DOHH2 (cell line): ENCODE results near the gene RAPGEF1.

Source experiments
- H3F3A ChIP-seq: fragments of 200-600 bp; sonication (generic), shearing (Covaris generic); 2 replicates; pipeline ENCODE4 v1.6.0; 2016; ENCODE audit warnings: antibody characterized with exemption, mild to moderate bottlenecking; ENCODE audit not compliant: control insufficient read depth, insufficient read depth
- H3K27ac ChIP-seq: fragments of 200-600 bp; sonication (generic); 2 replicates; pipeline ENCODE4 v1.5.1; 2014; ENCODE audit warnings: low read depth, mild to moderate bottlenecking, low read length, moderate library complexity
- H3K27me3 ChIP-seq: fragments of 200-600 bp; sonication (generic); 2 replicates; pipeline ENCODE4 v1.6.1; 2014; ENCODE audit warnings: mild to moderate bottlenecking, low read length, mixed read lengths; ENCODE audit not compliant: control insufficient read depth
- H3K36me3 ChIP-seq: fragments of 200-600 bp; sonication (generic); 2 replicates; pipeline ENCODE4 v1.6.1; 2014; ENCODE audit warnings: mild to moderate bottlenecking, low read length, moderate library complexity, mixed read lengths; ENCODE audit not compliant: control insufficient read depth
- H3K4me1 ChIP-seq: fragments of 200-600 bp; sonication (generic); 2 replicates; pipeline ENCODE4 v1.6.1; 2014; ENCODE audit warnings: mild to moderate bottlenecking, low read length, mixed read lengths; ENCODE audit not compliant: control insufficient read depth
- H3K4me2 ChIP-seq: fragments of 200-600 bp; sonication (generic); 2 replicates; pipeline ENCODE4 v1.6.0; 2014; ENCODE audit warnings: mild to moderate bottlenecking, low read length, moderate library complexity
- H3K4me3 ChIP-seq: fragments of 200-600 bp; sonication (generic); 2 replicates; pipeline ENCODE4 v1.5.1; 2014; ENCODE audit warnings: mild to moderate bottlenecking, low read length, mixed read lengths
- H3K79me2 ChIP-seq: fragments of 200-600 bp; sonication (generic); 2 replicates; pipeline ENCODE4 v1.6.1; 2014; ENCODE audit warnings: mild to moderate bottlenecking, low read length, mixed read lengths; ENCODE audit not compliant: control insufficient read depth
- H3K9me2 ChIP-seq: fragments of 200-600 bp; sonication (generic); replicated peaks from 2 replicates; pipeline ENCODE4 v1.6.1; 2014; ENCODE audit warnings: mild to moderate bottlenecking, low read length, mixed read lengths; ENCODE audit not compliant: control insufficient read depth
- H3K9me3 ChIP-seq: fragments of 200-600 bp; sonication (generic); 2 replicates; pipeline ENCODE4 v1.6.1; 2014; ENCODE audit warnings: antibody characterized with exemption, low read length, mixed read lengths; ENCODE audit not compliant: control insufficient read depth, insufficient read depth
- H4K20me1 ChIP-seq: fragments of 200-600 bp; sonication (generic); 2 replicates; pipeline ENCODE4 v1.6.0; 2014; ENCODE audit warnings: low read depth, mild to moderate bottlenecking, antibody characterized with exemption, low read length, moderate library complexity; ENCODE audit not compliant: control insufficient read depth, insufficient read depth
- CTCF ChIP-seq: fragments of 200-600 bp; sonication (generic); IDR thresholded peaks from one replicate; pipeline ENCODE4 v1.5.1; 2014; ENCODE audit warnings: antibody characterized with exemption, mild to moderate bottlenecking, low read depth, low read length; ENCODE audit not compliant: poor library complexity, severe bottlenecking
- EZH2phosphoT487 ChIP-seq: fragments of 200-600 bp; sonication (generic); IDR thresholded peaks from 2 replicates; pipeline ENCODE4 v1.6.1; 2017; ENCODE audit warnings: borderline replicate concordance, mild to moderate bottlenecking, antibody characterized with exemption, low read length, moderate library complexity, mixed read lengths

RAPGEF1 gene

GRCh38 chr9:131668057-131668438, 71.8 kb downstream of the RAPGEF1 start:
- Histone ChIP-seq H3K79me2 (peaks cover 99% of the 10 kb centered on the region), H3K4me3 (peak overlapping the region; percentile 56), H3K4me1 (peaks cover 95% of the 10 kb centered on the region), H3F3A (peaks cover 14% of the 10 kb centered on the region), H3K27ac (peak overlapping the region; percentile 80), H3K36me3 (peaks cover 47% of the 10 kb centered on the region), H3K9me2 (no peaks in the 10 kb centered on the region), H3K4me2 (peak overlapping the region; percentile 91), H3K27me3 (no peaks in the 10 kb centered on the region), H3K9me3 (no peaks in the 10 kb centered on the region), H4K20me1 (peaks cover 5% of the 10 kb centered on the region)
- TF ChIP-seq EZH2phosphoT487 (no peak), CTCF (no peak)

GRCh38 chr9:131667576-131667975, 72.3 kb downstream of the RAPGEF1 start:
- TF ChIP-seq EZH2phosphoT487 (no peak), CTCF (no peak)
- H3K79me2 ChIP-seq: peaks cover 99% of the 10 kb centered on the region
- peaks cover 17% of the 10 kb centered on the region for H3F3A ChIP-seq
- H3K4me1 ChIP-seq: peaks cover 95% of the 10 kb centered on the region
- peaks cover 5% of the 10 kb centered on the region for H4K20me1 ChIP-seq
- peak overlapping the region; percentile 91 for H3K4me2 ChIP-seq
- H3K36me3 ChIP-seq: peaks cover 49% of the 10 kb centered on the region
- peak overlapping the region; percentile 80 for H3K27ac ChIP-seq
- no peaks in the 10 kb centered on the region for H3K9me2 ChIP-seq
- no peaks in the 10 kb centered on the region for H3K9me3 ChIP-seq
- peak overlapping the region; percentile 31 for H3K4me3 ChIP-seq
- H3K27me3 ChIP-seq: no peaks in the 10 kb centered on the region

GRCh38 chr9:131666774-131667173, 73.1 kb downstream of the RAPGEF1 start:
- Histone ChIP-seq H3K9me2 (no peaks in the 10 kb centered on the region), H3K79me2 (peaks cover 98% of the 10 kb centered on the region), H3K4me2 (peak overlapping the region; percentile 91), H3K27me3 (no peaks in the 10 kb centered on the region), H3K4me1 (peaks cover 95% of the 10 kb centered on the region), H3K36me3 (peaks cover 46% of the 10 kb centered on the region), H3K27ac (peak overlapping the region; percentile 9; the same call in 1 of the 2 replicates), H3F3A (peaks cover 23% of the 10 kb centered on the region), H3K4me3 (no peak overlapping the region), H4K20me1 (peaks cover 4% of the 10 kb centered on the region), H3K9me3 (no peaks in the 10 kb centered on the region)
- no peak for TF ChIP-seq EZH2phosphoT487
- TF ChIP-seq CTCF: no peak
